GM18951 (cell line): ENCODE data around the gene NMUR2.

ENCODE experiments used
- POLR2A ChIP-seq: IDR thresholded peaks from 4 replicates; pipeline ENCODE4 v1.6.1; 2011; ENCODE audit warnings: mild to moderate bottlenecking; ENCODE audit not compliant: insufficient read length, insufficient read depth; ENCODE audit errors: extremely low read depth
- in situ Hi-C: fragments of 300-500 bp; cut with MboI; formaldehyde crosslinking; loops from one replicate; pipeline ENCODE4 v1.12.0; 2022; ENCODE audit warnings: low sequenced_read_pairs, mixed read lengths, inconsistent platforms; ENCODE audit not compliant: unreplicated experiment

The NMUR2 gene

DNA sequence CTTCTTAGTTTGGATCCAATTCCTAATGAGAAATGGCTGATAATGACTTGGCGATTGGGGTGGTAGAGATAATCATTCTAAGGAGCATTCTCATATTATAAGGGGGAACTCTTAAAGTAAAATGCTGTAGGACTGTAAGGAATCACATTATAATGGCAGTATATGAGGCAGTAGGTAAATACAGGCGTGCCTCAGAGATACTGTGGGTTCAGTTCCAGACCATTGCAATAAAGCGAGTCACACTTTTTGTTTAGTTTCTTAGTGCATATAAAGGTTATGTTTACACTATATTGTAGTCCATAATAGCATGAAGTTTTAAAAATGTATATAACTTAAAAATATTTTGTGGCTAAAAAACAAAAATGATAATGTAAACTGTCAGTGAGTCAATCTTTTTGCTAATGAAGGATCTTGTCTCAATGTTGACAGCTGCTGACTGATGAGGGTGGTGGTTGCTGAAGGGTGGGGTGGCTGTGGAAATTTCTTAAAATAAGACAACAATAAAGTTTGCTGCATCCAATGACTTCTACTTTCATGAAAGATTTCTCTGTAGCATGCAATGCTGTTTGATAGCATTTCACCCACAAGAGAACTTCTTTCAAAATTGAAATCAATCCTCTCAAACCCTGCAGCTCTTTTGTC is 15.8 kb downstream of the NMUR2 start:
- in situ Hi-C loops, result no loop called here
- TF ChIP-seq POLR2A, result no peak

DNA sequence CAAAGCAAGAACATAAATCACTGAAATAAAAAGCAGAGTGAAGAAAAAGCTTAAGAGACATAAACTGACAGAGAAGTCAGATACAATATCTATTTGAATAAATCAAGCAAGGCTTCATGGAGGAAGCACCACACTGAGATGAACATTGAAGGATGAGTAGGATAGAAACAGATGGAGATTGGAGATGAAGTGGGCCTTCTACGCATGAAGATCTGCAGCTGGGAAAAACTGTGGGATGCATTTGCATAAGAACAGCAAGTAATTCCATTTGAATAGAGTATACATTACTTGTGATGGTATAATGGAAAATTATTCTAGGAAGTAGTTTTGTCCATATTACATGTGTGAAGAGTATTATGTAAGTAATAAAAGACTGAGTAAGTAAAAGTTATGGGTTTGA is 16.5 kb downstream of the NMUR2 start:
- TF ChIP-seq POLR2A, result no peak

DNA sequence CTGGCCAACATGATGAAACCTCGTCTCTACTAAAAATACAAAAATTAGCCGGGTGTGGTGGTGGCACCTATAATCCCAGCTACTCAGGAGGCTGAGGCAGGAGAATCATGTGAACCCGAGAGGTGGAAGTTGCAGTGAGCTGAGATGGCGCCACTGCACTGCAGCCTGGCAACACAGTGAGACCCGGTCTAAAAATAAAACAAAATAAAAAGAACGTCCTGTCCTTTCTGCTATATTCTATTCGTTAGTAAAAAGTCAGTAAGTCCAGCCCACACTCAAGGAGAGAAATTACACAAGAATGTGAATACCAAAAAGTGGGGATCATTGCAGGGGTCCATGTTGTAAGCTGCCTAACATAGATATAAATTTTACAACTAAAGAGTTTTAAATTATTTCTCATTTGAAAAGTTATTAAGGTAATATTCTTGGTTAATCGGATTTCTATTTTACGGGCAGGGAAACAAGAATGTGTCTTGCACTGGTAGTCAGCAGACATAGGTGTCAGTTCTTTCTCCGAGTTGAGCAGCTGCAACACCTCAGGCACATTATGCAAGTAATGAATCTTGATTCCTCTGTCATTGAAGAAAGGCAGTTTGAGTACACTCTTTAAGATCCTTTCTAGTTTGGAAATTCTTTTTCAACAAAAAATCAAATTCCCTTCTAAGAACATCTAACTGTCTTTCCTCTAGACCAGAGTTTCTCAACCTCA is 24.5 kb downstream of the NMUR2 start:
- in situ Hi-C loops, result no loop called here
- TF ChIP-seq POLR2A, result no peak

More for the DNA sequence above, 16.5 kb downstream of the NMUR2 start:
- in situ Hi-C loops, result no loop called here

DNA sequence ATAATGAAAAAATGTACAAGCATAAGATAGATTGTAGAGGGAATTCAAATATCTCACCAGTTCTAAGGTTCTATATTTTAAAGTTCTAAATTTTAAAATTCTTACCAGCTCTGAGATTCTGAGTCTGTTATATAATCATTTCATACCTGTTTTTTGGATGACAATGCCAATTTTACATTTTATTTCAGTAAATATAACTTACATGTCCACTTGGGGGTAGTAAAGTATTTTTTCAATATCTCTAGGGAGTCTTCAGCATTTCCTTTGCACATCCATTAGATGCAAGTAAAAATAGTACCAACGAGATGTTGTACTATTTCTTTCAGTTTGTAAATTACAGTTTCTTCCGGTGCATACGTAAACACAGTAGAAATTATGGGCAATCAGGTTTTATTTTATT is 25.7 kb downstream of the NMUR2 start:
- in situ Hi-C loops, result no loop called here
- no peak for TF ChIP-seq POLR2A

DNA sequence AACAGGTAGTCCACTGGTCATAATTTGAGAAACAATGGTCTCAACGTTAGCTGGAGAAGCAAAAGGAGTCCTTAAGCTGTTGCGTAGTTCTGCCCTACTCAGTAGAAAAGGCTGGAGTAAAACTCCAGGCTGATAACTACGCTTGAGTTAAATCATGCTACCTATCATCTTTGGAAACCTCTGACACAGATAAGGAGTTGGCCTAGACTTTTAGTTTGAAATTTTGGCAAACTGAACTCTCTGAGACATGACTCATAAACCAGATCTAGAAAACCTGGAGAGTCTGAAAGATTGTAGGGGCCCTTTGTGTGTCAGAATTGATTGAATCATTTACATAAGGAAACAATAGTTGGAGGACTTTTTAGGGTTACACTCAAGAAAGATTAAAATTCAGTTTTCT is 26.3 kb downstream of the NMUR2 start:
- no peak for TF ChIP-seq POLR2A
- in situ Hi-C loops, result no loop called here

DNA sequence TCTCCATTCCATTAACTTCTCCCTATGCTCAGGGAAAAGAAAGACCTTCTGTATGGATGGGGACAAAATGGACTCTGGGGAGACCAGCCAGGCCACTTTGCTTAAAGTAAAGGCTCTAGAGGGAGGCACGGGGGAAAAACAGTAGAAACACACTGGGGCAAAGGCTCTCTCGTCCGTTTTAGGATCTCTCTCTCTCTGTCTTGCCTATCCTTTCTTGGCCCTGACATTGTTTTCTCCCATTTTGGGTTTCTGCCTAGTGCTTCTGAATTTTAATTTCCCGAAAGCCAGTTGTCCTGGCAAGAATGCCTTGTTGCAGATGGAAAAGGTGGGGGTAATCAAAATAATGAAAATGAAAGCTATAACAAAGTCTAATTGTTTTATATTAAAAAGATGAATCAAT is 28.2 kb downstream of the NMUR2 start:
- no peak for TF ChIP-seq POLR2A

DNA sequence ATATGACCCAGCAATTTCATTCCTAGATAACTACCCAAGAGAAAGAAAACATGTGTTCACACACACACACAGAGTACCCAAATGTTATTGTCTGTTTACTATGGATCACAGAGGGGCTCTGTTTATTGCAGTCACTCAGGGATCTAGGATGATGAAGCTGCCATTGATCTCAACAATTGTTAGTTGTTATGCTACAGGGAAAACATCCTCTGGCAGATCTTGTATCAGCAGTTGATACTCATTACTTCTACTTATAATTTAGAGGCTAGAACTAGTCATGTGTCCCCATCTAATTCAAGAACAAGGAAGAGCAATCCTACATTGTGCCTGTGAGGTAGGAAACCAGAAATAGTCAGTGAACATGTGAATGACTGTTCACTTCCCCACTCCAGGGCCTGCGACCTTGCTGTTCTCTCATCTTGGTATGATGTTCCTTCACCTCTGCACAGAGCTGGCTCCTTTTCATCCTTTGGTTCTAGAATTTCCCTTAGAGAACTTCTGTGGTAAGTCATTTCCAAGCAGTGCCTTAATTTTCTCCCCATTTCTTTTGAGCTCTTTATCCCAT is 30.3 kb downstream of the NMUR2 start:
- no peak for TF ChIP-seq POLR2A
- in situ Hi-C loops, result no loop called here

More for the DNA sequence above, 28.2 kb downstream of the NMUR2 start:
- in situ Hi-C loops, result no loop called here

DNA sequence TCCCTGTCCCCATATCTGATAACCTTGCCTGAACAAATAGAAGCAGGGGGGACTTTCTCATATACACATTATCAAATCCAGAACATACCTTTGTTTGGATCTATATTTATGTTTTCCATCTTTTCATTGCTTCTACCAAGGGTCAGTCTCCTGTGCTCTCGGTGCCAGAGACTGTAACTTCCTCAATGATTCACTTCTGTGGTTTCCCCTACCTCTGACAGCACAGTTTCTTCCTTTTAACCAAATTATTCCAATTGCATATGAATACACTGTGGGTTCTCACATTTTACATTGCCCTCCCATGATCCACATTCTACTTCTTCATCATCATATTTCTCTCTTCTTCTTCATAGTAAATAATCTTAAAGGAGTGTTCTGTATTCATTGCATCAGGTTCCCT is 32.2 kb downstream of the NMUR2 start:
- TF ChIP-seq POLR2A, result no peak
- in situ Hi-C loops, result no loop called here

DNA sequence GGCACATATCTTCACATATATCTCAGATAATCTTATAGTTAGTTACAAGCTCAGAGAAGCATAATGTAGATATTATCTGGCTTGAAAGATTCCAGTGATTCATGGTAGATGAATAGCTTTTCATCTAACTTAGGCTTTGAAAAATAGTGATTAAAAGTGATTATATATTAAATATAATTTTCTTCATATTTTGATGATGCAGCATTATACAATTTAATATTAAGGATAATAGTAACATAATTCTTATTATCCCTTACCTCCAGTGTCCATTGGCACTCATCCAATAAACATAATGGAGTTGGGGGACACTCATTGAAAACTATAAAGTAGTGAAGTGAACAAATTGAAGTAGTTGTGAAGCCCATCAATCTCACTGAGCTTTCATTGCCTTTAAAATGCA is 35.8 kb downstream of the NMUR2 start:
- TF ChIP-seq POLR2A, result no peak
- in situ Hi-C loops, result no loop called here

DNA sequence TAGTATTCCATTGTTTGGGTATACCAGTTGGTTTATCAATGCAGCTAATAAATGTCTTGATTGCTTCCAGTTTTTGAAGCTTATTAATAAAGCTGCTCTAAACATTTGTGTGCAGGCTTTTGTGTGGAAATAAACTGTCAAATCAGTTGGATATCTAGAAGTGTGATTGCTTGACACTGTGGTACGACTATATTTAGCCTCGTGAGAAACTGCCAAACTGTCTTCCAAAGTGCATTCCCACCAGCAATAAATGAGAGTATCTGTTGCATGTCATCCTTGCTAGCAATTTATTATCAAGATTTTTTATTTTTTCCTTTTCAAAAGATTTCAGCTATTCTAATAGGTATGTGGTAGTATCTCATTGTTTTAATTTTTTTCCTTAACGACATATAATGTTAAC is 37.5 kb downstream of the NMUR2 start:
- no peak for TF ChIP-seq POLR2A
- in situ Hi-C loops, result no loop called here

DNA sequence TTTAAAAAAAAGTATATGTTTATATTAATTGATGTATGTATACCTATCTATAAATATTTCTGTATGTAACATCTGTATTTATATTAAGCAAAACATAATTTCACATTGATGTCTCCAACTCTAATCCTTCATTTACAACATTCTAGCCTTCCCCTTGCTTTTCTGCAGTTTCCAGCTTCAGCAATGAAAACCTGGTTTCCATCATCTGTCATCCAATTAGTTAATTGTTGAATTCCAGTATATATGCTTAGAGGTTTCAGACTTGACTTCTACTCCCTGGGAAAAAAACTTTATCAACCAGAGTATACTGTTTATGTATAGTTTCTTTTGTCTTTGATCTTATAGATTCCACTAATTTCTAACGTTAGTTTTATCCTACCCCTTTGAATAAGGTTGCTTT is 38.4 kb downstream of the NMUR2 start:
- no peak for TF ChIP-seq POLR2A
- in situ Hi-C loops, result no loop called here

DNA sequence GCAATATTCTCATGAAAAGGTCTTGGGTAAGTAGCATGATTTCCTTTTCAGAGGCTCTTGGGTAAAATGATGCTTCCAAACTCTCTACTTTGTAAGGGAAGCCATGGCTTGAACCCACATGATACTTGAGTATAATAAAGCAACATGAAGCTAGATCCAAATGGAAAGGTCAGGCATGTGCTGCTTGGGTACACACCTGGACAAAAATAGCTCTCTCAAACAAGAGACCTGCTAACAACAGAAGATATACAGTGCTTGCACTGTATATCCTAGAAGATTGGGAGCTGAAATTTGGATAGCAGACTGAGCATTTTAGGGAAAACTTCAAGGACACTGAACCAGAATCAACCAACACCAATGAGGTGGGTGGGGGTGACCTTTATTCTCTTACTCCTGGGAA is 40.2 kb downstream of the NMUR2 start:
- in situ Hi-C loops, result no loop called here
- no peak for TF ChIP-seq POLR2A

DNA sequence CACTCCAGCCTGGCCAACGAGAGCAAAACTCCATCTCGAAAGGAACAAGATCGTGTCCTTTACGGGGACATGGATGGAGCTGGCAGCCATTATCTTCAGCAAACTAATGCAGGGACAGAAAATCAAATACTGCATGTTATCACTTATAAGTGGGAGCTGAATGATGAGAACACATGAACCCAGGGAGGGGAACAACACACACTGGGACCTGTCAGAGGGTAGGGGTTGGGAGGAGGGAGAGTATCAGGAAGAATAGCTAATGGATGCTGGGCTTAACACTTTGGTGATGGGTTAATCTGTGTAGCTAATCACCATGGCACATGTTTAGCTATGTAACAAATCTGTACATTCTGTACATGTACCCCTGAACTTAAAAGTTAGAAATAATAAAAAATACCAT is 40.9 kb downstream of the NMUR2 start:
- TF ChIP-seq POLR2A, result no peak
- in situ Hi-C loops, result no loop called here
